ENCODE results near the gene DLL4. TPM values are rescaled to one million over a fixed set of nuclear protein-coding genes. Genes with fewer than 3 reads are reported as not detected.

Gene DLL4
- total RNA-seq, 1 donor from 2014 or later, result 11.5 TPM

DNA sequence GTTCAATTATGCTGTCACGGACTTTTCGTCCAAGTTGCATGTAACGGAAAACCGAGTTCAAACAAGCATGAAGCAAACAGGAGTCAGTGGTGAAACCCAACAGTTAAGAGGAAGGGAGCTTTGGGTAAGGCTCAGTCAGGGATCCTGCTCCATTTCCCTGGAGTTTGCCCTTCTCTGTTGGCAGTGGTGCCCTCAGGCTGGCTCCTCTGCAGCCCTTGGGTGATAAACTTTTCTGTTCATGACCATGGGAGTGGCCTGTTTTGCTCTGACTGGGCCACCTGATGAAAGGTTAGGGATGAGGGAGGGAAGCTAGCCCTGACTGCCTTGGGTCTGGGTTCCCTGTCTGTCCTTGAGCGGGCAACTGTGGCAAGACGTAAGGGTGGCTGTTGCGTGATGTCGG lies 40.2 kb downstream of the DLL4 start:
- DNase-seq (ENCODE audit: low spot score), result no peak
- intact Hi-C loops (cut with DNase I), result no loop called here

DNA sequence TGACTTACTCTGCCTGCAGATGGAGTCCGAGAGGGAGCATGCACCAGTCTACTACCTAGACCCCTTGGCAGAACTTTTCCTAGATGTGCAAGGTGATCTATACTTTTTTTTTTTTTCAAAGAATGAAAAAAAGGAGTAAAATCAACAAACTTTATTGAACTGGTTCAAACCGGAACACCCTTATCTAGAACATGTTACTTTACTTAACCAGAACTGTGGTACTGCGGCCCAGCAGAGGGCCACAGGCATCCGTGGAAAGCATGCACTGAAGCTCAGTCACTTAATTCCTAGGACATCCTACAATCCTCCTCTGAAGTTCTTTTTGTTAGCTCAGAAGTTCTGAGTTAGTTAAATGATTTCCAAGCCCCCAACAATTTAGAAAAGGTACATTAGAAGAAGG lies 45.7 kb downstream of the DLL4 start:
- no peak for DNase-seq (ENCODE audit: low spot score)
- intact Hi-C loops (cut with DNase I), result no loop called here

DNA sequence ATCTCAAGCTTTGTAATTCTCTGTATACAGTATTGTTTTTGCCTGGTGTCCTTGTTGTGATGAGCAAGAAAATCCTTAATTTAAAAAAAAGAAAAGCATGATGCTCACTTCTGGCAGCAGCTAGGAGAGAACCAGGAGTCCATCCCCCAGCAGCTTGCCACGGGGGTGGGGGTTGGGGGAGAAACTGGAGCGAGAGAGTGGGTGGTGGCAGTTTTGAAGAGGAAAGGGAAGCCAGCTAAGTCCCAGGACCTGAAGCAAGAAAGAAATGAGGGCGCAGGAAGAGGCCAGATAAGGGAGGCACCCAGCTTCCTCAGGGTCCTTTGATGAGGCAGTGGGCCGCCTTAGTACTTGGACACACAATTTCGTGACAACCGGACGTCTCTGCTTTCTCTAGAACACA lies 47.7 kb downstream of the DLL4 start:
- intact Hi-C loops (cut with DNase I), result no loop called here
- peak; percentile 51 for DNase-seq (ENCODE audit: low spot score)

DNA sequence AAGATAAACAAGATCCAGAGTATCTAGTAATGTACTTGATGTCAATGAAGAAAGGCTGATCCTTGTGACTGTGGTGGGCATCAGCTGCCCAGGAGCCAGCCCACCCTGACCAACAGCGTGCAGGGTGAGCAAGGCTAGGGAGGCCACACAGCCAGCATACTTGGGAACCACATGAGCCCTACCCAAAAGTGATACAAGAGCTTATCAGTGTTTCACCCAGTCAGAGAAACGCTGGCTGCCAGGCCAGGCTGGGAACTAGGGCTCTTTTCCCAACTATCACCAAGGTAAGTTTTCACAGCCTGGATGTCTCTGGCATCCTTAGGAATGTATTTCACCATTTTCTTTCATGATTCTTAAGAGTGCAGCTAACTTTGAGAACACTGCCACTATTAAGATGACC lies 49.0 kb downstream of the DLL4 start:
- intact Hi-C loops (cut with DNase I), result no loop called here
- peak; percentile 61 for DNase-seq (ENCODE audit: low spot score)

DNA sequence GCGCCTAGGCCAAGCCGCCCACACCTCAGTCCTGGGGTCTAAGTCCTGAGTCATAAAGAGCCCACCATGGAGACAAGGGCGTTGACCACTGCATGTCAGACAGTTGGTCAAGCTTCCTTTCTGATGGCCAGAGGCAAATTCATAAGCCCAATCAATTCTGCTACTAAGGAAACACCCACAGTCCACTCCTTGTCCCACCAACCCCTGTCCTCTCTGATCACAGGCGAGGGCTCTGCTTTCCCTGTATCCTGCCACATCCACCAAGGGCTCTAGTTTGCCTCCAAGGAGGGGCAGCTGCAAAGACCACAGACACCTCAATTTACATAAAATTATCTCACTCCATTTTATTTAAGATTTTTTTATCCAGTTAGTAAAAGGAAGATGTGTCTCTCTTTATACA lies 49.4 kb downstream of the DLL4 start:
- intact Hi-C loops (cut with DNase I), result no loop called here
- DNase-seq (ENCODE audit: low spot score), result no peak

DNA sequence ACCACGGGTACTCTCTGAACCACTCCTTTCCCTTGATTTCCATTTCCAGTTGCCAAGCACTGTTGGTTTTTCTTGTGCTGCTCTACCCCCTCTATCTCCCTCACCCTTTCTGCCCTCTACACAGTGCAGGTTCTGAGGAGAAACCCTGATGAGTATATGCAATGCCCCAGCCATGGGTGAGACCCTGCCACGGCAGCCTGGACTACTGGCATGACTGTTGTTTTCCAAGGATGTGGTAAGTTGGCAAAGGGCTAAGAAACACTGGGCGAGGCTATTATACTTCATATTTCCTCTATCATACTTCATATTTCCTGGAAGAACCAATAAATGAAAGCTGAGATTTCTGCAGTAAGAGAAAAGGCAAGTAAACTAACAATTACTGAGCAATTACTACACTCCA lies 52.0 kb downstream of the DLL4 start:
- intact Hi-C loops (cut with DNase I), result no loop called here
- DNase-seq (ENCODE audit: low spot score), result no peak

DNA sequence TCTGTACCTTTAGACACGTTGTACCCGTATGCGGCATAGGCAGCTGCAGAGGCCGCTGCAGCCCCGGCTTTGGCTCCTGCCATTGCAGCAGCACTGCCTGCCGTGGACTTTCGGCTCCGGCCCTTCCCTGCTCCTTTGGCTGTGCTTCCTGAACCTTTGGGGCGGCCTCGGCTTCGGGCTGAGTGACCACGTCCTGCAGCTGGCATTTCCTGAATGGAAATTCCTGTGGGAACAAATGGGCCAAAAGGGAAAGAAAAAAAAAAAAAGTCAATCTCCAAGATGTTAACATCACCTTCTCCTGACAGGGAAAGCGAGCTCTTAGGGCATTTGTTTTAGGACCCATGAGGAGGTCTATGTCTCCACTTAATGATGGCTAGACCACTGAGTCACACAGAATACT lies 53.7 kb downstream of the DLL4 start:
- no peak for DNase-seq (ENCODE audit: low spot score)
- intact Hi-C loops (cut with DNase I), result no loop called here

DNA sequence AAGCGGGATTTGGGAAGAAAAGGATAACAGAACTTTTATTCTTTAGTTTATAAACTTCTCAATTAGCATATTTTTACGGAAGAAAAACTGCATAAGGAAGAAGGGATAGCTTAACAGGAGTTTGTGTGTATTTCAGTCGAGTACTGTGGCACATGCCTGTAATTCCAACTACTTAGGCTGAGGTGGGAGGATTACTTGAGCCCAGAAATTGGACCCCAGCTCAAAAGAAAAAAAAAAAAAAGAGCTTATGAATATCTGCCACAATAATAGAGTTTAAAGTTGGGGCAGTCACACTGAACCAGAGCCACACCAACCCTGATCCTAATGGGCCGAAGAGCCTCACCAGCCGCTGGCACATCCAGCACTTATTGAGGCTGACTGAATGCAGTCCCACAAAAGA lies 55.3 kb downstream of the DLL4 start:
- no peak for DNase-seq (ENCODE audit: low spot score)
- intact Hi-C loops (cut with DNase I), result no loop called here

DNA sequence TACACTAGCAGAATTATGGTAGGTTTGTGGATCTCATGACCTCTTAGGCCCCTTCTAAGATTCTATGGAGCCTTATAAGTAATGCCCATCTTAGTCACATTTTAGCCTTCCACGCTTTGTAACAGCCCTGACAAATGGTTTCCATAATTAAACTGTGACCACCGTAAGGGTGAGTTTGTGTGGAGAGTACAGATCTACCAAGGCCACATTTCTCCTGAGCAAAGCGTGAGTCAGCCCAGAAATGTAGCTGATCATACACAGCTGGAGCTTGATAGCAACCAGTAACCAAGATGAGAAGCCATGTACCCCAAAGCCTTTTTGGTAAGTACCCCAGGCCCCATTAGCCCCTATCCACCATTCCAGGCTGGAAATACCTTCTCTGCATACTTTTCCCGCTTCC lies 55.8 kb downstream of the DLL4 start:
- intact Hi-C loops (cut with DNase I), result no loop called here
- DNase-seq (ENCODE audit: low spot score), result no peak

DNA sequence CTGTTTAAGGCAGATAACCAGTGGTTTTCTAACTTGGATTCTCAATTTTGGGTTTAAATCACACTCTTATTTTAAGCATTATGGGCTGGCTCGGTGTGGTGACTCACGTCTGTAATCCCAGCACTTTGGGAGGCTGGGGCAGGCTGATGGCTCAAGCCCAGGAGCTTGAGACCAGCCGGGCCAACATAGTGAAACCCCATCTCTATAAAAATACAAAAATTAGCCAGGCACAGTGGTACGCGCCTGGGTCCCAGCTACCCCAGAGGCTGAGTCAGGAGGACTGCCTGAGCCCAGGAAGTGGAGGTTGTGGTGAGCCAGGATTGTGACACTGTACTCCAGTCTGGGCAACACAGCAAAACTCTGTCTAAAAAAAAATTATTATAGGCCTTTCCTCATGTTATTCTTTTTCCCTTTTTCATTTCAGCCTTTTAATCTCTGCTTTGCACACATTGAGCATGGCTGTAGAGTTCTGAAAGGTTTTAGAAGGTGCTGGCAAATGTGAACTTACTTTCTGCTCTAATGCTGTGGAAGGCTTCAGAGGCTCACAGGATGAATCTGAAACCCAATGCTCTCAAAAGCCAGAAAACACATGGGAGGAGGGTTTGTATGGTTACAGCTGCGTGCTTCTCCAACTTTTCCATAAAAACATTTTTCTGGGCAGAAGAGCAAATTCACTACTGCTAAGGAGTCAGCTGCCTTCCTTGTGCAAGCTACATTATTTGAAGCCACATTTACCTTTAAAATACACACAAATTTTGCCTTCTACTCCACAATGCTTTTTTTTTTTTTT lies 56.6 kb downstream of the DLL4 start:
- DNase-seq (ENCODE audit: low spot score), result no peak
- intact Hi-C loops (cut with DNase I), result no loop called here

DNA sequence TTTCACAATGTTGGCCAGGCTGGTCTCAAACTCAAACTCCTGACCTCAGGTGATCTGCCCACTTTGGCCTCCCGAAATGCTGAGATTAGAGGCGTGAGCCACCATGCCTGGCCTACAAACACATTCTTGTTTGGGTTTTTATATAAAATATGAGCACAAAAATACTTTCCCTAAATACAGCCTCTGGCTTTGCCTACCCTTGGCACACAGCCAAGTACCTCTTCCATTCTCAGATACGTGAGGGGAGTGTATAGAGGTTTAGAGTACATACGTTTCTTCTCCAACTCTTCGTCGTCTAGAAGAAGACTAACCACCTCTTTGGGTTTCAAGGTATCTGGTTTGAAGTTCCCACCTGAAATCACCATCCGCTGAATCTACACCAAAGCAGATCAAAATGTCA lies 57.7 kb downstream of the DLL4 start:
- no peak for DNase-seq (ENCODE audit: low spot score)
- intact Hi-C loops (cut with DNase I), result no loop called here

DNA sequence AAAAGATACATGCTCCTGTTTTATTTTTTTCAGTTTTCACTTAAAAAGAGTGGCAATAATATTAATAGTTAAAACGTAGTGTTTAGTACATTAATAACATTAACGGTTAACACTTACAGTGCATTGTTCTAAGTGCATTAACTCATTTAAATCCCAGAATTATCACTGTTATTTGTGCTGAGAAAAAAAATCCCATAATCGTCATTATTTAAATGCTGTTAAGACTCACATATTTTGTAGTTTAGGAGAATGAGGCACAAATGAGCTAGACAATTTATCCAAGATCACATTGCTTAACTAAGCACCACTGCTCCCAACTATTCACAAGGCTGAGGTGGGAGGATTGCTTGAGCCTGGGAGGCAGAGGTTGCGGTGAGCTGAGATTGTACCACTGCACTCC lies 59.0 kb downstream of the DLL4 start:
- intact Hi-C loops (cut with DNase I), result no loop called here

More for the DNA sequence above, 59.0 kb downstream of the DLL4 start:
- no peak for DNase-seq (ENCODE audit: low spot score)

Other genes with a start within 250 kb of the DLL4 start
- gene RAD51, start 234.2 kb upstream of the DLL4 start, total RNA-seq, result 0.51 TPM
- gene RMDN3, start 174.1 kb upstream of the DLL4 start, total RNA-seq, result 21.1 TPM
- 1.6 TPM for gene GCHFR, start 165.3 kb upstream of the DLL4 start, total RNA-seq
- gene C15orf62, start 159.4 kb upstream of the DLL4 start, total RNA-seq, result not detected
- 11.0 TPM for gene ZFYVE19, start 122.3 kb upstream of the DLL4 start, total RNA-seq
- 19.1 TPM for gene DNAJC17, start 121.9 kb upstream of the DLL4 start, total RNA-seq
- not detected for gene PPP1R14D, start 100.6 kb upstream of the DLL4 start, total RNA-seq
- 0.59 TPM for gene SPINT1, start 85.3 kb upstream of the DLL4 start, total RNA-seq
- 0.13 TPM for gene RHOV, start 55.1 kb upstream of the DLL4 start, total RNA-seq
- 16.0 TPM for gene VPS18, start 34.9 kb upstream of the DLL4 start, total RNA-seq
- gene CHAC1, start 24.1 kb downstream of the DLL4 start, total RNA-seq, result 1.6 TPM
- 13.3 TPM for gene INO80, start 186.9 kb downstream of the DLL4 start, total RNA-seq

Data from cardiac septum (tissue), 1 donor.